ENCODE results near the gene LENG8. TPM values are rescaled to one million over a fixed set of nuclear protein-coding genes. Genes with fewer than 3 reads are reported as not detected.
A peak's percentile ranks its signal among the peaks of the same experiment; 100 is the strongest.
"Not testable (repeated sequence)": the region's sequence is repeated elsewhere in the genome, so short reads cannot be mapped to it uniquely, and the experiment has no call there.

LENG8 gene
- total and polyA plus RNA-seq, 4 donors = 39.4 to 336 (median 220) TPM

GRCh38 chr19:54502518-54503048, 53.6 kb downstream of the LENG8 start, which contains the start of gene LAIR2:
TSS of gene LAIR2 (plus strand) at chr19:54502831. CDS start at chr19:54502919, 88 bp downstream.
- Histone ChIP-seq H3K9me3 (ENCODE audit: control insufficient read depth, low read length) (peaks cover 1% of the 10 kb centered on the region), H3K4me3 (ENCODE audit: low read length in 2 of 2) (no peak within 1 kb of the TSS), H3K4me1 (ENCODE audit: control insufficient read depth in 1 of 2, insufficient read depth in 2 of 2, low read length in 2 of 2) (no peaks in the 10 kb centered on the region), H3K36me3 (ENCODE audit: control insufficient read depth in 1 of 2, insufficient read depth in 2 of 2, low read length in 1 of 2) (no peaks in the 10 kb centered on the region), H3K27me3 (ENCODE audit: control insufficient read depth in 1 of 2, insufficient read depth in 2 of 2, low read length in 1 of 2) (no peaks in the 10 kb centered on the region), H3K27ac (ENCODE audit: low read depth in 1 of 2, low read length in 2 of 2) (no peak within 1 kb of the TSS)
- ATAC-seq (ENCODE audit: low FRiP score) = no peak
- DNase-seq = no peak
- 75 to 78% methylated on average over 14 of the region's 14 CpGs for WGBS, 2 donors
- intact Hi-C loops (cut with DNase I) = no loop called here

- H3K4me1 ChIP-seq (ENCODE audit: control insufficient read depth in 1 of 2, insufficient read depth in 2 of 2, low read length in 2 of 2); H3K27me3 ChIP-seq (ENCODE audit: control insufficient read depth in 1 of 2, insufficient read depth in 2 of 2, low read length in 1 of 2); intact Hi-C loops (cut with DNase I); DNase-seq; H3K9me3 ChIP-seq (ENCODE audit: control insufficient read depth, low read length); H3K4me3 ChIP-seq (ENCODE audit: low read length in 2 of 2); H3K27ac ChIP-seq (ENCODE audit: low read depth in 1 of 2, low read length in 2 of 2); H3K36me3 ChIP-seq (ENCODE audit: control insufficient read depth in 1 of 2, insufficient read depth in 2 of 2, low read length in 1 of 2); ATAC-seq (ENCODE audit: low FRiP score): not testable (repeated sequence)
- 79 to 85% methylated on average over 4 of the region's 4 CpGs for WGBS, 2 donors
These were observed 56.5 kb downstream of the LENG8 start for GRCh38 chr19:54505542-54505941.

GRCh38 chr19:54506079-54506478, 57.1 kb downstream of the LENG8 start:
- H3K9me3 ChIP-seq (ENCODE audit: control insufficient read depth, low read length) = peaks cover 1% of the 10 kb centered on the region
- H3K27me3 ChIP-seq (ENCODE audit: control insufficient read depth in 1 of 2, insufficient read depth in 2 of 2, low read length in 1 of 2) = no peaks in the 10 kb centered on the region
- H3K27ac ChIP-seq (ENCODE audit: low read depth in 1 of 2, low read length in 2 of 2) = no peak overlapping the region
- no peaks in the 10 kb centered on the region for H3K36me3 ChIP-seq (ENCODE audit: control insufficient read depth in 1 of 2, insufficient read depth in 2 of 2, low read length in 1 of 2)
- intact Hi-C loops (cut with DNase I) = no loop called here
- ATAC-seq (ENCODE audit: low FRiP score) = no peak
- WGBS, 2 donors = 64 to 73% methylated on average over 10 of the region's 10 CpGs
- no peaks in the 10 kb centered on the region for H3K4me1 ChIP-seq (ENCODE audit: control insufficient read depth in 1 of 2, insufficient read depth in 2 of 2, low read length in 2 of 2)
- H3K4me3 ChIP-seq (ENCODE audit: low read length in 2 of 2) = no peak overlapping the region
- DNase-seq = no peak

GRCh38 chr19:54507038-54507717, 58.2 kb downstream of the LENG8 start:
- peak; percentile 34 for ATAC-seq (ENCODE audit: low FRiP score)
- intact Hi-C loops (cut with DNase I); H3K4me3 ChIP-seq (ENCODE audit: low read length in 2 of 2): not testable (repeated sequence)

GRCh38 chr19:54507824-54508223, 58.8 kb downstream of the LENG8 start:
- no peak overlapping the region for H3K4me3 ChIP-seq (ENCODE audit: low read length in 2 of 2)
- H3K36me3 ChIP-seq (ENCODE audit: control insufficient read depth in 1 of 2, insufficient read depth in 2 of 2, low read length in 1 of 2) = no peaks in the 10 kb centered on the region
- 28 to 43% methylated on average over 12 of the region's 12 CpGs for WGBS, 2 donors
- intact Hi-C loops (cut with DNase I) = no loop called here
- ATAC-seq (ENCODE audit: low FRiP score) (no peak), DNase-seq (no peak)
- no peaks in the 10 kb centered on the region for H3K27me3 ChIP-seq (ENCODE audit: control insufficient read depth in 1 of 2, insufficient read depth in 2 of 2, low read length in 1 of 2)
- H3K4me1 ChIP-seq (ENCODE audit: control insufficient read depth in 1 of 2, insufficient read depth in 2 of 2, low read length in 2 of 2) = no peaks in the 10 kb centered on the region
- H3K27ac ChIP-seq (ENCODE audit: low read depth in 1 of 2, low read length in 2 of 2) = no peak overlapping the region
- H3K9me3 ChIP-seq (ENCODE audit: control insufficient read depth, low read length) = peaks cover 1% of the 10 kb centered on the region

More at GRCh38 chr19:54507038-54507717, 58.2 kb downstream of the LENG8 start:
- not testable (repeated sequence) for H3K27me3 ChIP-seq (ENCODE audit: control insufficient read depth in 1 of 2, insufficient read depth in 2 of 2, low read length in 1 of 2); DNase-seq; H3K27ac ChIP-seq (ENCODE audit: low read depth in 1 of 2, low read length in 2 of 2); H3K9me3 ChIP-seq (ENCODE audit: control insufficient read depth, low read length); H3K4me1 ChIP-seq (ENCODE audit: control insufficient read depth in 1 of 2, insufficient read depth in 2 of 2, low read length in 2 of 2); H3K36me3 ChIP-seq (ENCODE audit: control insufficient read depth in 1 of 2, insufficient read depth in 2 of 2, low read length in 1 of 2)
- WGBS, 2 donors = 64 to 67% methylated on average over 6 to 11 of the region's 15 CpGs

GRCh38 chr19:54508487-54508886, 59.5 kb downstream of the LENG8 start:
- H3K36me3 ChIP-seq (ENCODE audit: control insufficient read depth in 1 of 2, insufficient read depth in 2 of 2, low read length in 1 of 2); H3K4me1 ChIP-seq (ENCODE audit: control insufficient read depth in 1 of 2, insufficient read depth in 2 of 2, low read length in 2 of 2); H3K27me3 ChIP-seq (ENCODE audit: control insufficient read depth in 1 of 2, insufficient read depth in 2 of 2, low read length in 1 of 2); DNase-seq; intact Hi-C loops (cut with DNase I); H3K9me3 ChIP-seq (ENCODE audit: control insufficient read depth, low read length); H3K27ac ChIP-seq (ENCODE audit: low read depth in 1 of 2, low read length in 2 of 2); H3K4me3 ChIP-seq (ENCODE audit: low read length in 2 of 2): not testable (repeated sequence)
- 64 to 75% methylated on average over 2 of the region's 3 CpGs for WGBS, 2 donors
- ATAC-seq (ENCODE audit: low FRiP score) = peak; percentile 6

- H3K4me1 ChIP-seq (ENCODE audit: control insufficient read depth in 1 of 2, insufficient read depth in 2 of 2, low read length in 2 of 2); H3K27me3 ChIP-seq (ENCODE audit: control insufficient read depth in 1 of 2, insufficient read depth in 2 of 2, low read length in 1 of 2); H3K36me3 ChIP-seq (ENCODE audit: control insufficient read depth in 1 of 2, insufficient read depth in 2 of 2, low read length in 1 of 2); ATAC-seq (ENCODE audit: low FRiP score); intact Hi-C loops (cut with DNase I); H3K27ac ChIP-seq (ENCODE audit: low read depth in 1 of 2, low read length in 2 of 2); H3K9me3 ChIP-seq (ENCODE audit: control insufficient read depth, low read length); DNase-seq; H3K4me3 ChIP-seq (ENCODE audit: low read length in 2 of 2): not testable (repeated sequence)
- WGBS, 2 donors = 54 to 62% methylated on average over 9 of the region's 21 CpGs
These were observed 60.4 kb downstream of the LENG8 start for GRCh38 chr19:54509200-54509940.
